Amniotic epithelial cell (primary cell): ENCODE data around the gene TMEM171.

Experiments used
- DNase-seq: peaks from one replicate; pipeline ENCODE4 v3.0.0-alpha.2; 2010; ENCODE audit warnings: low read depth

Gene TMEM171, protein sequence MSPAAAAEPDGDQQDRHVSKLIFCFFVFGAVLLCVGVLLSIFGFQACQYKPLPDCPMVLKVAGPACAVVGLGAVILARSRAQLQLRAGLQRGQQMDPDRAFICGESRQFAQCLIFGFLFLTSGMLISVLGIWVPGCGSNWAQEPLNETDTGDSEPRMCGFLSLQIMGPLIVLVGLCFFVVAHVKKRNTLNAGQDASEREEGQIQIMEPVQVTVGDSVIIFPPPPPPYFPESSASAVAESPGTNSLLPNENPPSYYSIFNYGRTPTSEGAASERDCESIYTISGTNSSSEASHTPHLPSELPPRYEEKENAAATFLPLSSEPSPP

DNA sequence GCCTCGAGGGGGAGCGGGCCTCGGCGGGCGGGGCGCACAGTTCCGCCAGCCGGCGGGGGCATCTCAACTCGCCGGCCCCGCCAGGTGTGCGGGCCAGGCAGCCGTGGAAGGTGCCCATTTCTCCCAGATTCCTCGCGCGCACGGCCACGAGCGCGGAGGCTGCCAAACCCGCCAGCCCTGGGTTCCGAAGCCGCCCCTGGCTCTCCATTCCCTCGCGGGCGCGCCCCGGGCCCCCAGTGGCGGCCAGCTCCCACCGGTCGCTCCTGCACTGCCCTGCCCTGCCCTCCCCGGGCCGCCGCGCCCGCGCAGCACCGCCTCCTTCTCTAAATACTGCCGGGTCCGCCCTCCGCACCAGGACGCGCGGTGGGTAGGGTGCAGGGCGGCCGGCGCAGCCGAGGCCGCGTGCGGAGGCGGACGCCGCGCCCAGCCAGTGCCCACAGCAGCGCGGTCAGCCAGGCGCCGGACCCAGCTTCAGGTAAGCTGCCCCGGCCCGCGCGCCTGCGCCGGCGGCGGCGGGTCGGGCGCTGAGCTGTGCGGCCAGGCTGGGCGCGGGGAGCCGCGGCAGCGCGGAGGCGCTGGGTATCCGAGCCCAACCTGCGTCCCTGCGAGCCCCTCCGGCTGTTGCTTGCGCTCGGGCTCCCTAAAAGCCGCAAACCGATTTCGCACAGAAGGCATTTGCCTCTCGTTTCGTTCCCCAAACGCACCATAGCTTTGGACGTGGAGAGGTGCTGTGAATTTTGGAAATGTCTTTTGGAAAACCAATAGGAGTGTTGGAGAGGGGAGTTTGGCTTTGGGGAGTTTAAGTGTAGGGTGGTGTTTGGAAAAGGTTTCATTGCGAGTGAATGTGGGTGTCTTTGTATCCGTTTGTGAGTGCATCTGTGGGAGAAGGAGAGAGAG is at the start of gene TMEM171:
TSS of gene TMEM171 (plus strand) at position 354 of the 897 bp plus-strand sequence. CDS start 2,799 bp downstream, outside the sequence.
- DNase-seq: peak; percentile 9

DNA sequence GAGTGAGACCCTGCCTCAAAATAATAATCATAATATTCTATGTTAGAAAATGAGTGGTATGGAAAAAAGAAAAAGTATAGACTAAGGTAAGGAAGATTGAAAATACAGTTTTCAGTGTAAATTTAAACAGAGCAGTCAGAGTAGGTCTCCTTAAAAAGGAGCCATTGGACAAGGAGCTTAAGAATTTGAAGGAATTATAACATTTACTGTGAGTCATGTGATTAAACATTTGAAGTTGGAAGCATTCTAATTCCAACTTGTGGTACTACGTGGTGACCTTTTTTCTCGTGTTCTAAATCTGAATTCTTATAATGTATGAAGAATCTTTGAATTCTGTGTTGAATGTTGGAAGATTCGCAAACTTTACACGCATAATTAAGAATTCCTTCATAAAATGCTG is 39.3 kb upstream of the TMEM171 start:
- DNase-seq: no peak

DNA sequence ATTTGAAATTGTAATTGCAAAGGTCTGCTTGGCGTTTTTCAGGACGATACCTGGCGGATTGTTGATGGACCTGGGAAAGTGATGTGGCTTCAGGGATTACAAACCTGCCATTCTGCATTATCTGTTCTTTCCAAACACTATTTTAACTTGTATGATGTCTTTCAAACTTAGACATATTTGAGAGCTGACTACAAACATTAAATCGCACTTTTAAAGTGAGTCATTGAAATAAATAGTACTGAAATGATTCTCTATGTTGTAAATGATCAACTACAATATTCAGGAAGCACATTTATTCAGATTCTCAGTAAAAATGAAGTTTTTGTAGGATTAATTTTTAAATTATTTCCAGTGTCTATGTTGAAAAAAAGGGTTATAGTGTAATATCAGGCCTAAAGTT is 32.3 kb upstream of the TMEM171 start:
- DNase-seq: no peak

DNA sequence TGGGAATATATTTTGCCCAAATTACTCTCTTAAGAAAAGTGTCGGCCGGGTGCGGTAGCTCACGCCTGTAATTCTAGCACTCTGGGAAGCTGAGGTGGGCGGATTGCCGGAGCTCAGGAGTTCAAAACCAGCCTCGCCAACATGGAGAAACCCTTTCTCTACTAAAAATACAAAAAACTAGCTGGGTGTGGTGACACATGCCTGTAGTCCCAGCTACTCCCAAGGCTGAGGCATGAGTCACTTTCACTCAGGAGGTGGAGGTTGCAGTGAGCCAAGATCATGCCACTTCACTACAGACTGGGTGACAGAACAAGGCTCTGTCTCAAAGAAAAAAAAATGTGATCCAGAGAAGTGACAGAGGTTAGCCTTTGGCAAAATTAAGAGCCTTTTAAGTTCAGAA is 26.4 kb upstream of the TMEM171 start:
- peak; percentile 29 for DNase-seq

DNA sequence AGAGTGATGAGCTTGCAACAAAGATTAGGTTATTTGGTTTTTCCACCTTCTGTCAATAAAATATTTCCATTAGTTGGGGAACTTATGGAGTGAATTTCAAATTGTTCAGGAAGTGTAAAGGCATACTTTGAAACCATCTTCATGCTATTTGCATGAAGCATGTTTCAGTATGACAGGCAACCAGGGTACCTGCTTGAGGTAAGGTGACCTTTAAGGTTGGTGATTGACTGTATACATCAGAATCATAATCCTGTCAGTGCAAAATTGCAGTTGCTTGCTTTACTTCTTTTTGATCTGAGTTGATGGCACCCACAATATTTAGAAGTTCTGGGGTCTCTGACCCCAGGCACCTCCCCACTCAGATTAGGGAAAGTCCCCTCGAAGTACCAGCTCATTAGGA is 26.0 kb upstream of the TMEM171 start:
- no peak for DNase-seq

DNA sequence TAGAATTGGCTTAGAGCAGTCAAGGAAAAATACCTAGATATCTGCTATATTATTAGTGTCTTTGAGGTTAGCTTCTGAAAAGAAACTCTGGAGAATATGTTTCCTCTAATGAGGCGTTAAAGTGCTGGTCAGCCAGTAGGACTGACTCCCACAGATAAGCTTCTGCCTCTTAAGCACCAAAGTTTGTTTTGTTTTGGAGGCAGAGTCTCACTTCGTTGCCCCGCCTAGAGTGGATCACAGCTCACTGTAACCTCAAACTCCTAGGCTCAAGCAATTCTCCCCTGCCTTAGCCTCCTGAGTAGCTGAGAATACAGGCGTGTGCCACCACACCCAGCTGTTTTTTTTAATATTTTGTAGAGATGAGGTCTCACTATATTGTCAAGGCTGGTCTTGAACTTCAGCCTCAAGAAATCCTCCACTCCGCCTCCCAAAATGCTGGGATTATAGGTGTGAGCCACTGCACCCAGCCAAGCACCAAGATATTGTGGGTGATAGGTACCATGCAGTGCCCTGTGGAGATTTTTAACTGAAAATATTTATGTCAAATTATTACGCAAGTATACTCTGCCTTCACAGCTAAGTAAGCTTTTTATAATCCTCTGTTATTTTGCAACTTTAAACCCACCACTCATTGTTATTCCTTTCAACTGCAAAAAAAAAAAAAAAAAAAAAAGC is 24.7 kb upstream of the TMEM171 start:
- peak; percentile 9 for DNase-seq

DNA sequence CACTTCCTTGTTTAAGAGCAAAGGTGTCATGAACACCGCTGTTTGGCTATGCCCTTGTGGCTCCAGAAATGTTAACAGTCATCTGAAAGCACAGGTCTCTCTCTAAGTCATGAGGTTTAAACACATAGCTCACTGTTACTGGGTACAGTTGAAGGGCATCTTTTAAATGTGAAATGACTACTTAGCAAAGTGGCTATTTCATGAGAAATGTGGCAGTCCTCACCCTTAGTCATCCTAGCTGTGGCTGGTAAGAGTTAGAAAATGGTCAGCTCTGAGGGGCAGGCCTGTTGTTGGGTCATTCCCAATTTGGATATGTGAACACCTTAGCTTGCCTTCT is 24.2 kb upstream of the TMEM171 start:
- DNase-seq: no peak

DNA sequence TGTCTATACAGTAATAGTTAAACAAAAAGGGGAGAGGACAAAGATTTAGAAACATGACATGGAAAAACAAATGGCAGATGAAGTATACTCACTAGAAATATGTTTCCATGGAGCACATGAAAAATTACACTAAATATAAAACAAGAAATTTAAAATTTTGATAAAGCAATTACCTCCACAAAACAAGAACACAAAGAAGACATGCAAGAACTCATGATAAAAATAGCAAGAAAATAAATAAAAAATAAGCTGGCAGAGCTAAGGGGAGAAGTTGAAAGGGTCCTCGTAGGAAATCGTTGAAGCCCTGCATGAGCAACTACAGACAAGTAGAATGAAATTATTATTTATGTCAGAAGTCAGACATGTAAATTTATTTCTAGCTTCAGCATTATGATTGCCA is 22.6 kb upstream of the TMEM171 start:
- DNase-seq: no peak

DNA sequence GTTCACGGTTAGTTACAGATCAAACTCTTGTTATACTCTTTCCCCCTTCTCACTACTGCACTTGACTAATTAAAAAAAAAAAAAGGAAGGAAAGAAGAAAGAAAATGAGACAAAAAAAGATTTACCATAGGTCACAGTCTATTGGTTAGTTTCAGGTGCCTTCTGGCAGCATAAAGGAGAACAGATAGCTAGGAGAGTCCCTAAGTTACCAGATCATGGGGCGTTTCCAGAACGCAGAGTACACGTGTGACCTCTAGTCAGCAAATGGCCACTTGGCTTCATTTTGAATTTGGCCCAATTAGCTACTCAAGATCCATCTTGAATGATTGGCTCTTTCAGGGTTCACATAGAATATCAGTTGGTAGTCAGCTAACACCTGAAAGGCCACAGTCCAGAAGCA is 20.3 kb upstream of the TMEM171 start:
- DNase-seq: no peak

DNA sequence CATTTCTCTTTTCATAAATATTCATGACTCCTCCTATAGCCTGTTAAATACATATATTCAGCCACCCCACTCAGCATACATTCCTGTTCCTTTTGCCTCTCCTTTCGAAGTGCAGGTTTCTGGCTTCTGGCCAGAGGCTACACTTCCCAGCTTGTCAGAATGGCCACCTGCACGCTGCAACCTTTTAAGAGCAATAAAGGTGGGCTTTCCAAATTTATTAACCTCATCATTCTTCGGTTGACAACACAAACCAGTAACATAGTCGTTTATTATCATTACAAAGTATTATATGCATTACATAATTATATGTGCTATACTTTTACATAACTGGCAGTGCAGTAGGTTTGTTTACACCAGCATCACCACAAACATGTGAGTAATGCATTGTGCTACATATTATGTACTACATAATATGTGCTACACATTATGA is 16.5 kb upstream of the TMEM171 start:
- no peak for DNase-seq

DNA sequence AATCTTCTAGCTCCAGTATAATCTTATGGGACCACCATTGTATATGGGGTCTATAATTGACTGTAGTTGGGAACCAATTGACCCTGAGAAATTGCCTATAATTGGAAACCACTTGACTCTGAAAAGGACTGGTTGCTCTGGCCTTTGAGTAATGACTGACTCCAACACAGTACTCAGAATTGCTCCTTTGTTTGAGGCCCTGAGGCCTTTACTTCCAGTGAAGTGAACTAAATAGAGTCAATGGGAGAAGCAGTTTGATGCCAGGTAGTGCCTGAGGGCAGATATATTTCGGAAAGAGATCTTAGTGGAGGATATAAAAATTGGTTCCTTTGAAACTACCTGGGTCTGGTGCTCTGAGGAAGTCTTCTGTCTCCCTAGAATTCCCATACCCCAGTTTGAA is 16.0 kb upstream of the TMEM171 start:
- no peak for DNase-seq

DNA sequence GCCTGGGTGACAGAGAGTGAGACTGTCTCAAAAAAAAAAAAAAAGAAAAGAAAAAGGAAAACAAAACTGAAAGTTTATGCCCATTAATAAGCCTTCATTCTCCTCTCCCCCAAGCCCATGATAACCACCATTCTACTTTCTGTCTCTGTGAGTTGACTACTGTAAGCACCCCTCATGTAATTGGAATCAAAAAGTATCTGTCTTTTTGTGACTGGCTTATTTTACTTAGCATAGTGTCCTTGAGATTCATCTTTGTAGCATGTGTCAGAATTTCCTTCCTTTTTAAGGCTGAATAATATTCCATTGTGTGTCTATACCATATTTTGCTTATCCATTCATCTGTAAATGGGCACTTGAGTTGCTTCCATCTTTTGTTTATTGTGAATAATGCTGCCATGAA is 14.0 kb upstream of the TMEM171 start:
- no peak for DNase-seq

DNA sequence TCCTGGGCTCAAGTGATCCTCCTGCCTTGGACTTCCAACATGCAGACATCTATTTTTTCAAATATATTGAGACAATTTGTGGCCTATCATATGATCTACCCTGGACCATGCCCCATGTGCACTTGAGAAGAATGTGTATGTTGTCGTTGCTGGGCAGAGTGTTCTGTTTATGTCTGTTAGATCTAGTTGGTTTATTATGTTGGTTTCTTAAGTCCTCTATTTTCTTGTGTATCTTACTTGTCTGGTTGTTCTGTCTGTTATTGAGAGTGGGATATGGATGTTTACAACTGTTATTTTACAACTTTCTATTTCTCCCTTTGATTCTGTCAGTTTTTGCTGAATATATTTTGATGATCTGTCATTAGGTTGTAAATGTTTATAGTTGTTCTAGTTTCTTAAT is 10.2 kb upstream of the TMEM171 start:
- DNase-seq: no peak

DNA sequence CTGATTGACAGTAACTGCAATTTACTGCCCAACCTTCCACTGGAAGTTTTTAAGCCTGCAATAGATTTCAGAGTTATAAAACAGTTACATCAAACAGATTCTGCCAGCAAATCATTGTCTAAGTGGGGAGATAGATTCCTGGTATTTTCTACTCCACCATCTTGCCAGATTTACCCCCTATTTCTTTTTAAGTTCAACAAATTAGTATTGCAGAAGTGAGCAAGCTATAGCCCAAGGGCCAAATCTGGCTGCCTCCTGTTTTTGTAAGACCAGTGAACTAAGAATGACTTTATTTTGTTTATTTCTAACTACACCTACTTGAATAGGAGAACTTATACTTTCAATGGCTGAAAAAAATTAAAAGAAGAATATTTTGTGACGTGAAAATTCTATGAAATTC is 8.8 kb upstream of the TMEM171 start:
- no peak for DNase-seq

DNA sequence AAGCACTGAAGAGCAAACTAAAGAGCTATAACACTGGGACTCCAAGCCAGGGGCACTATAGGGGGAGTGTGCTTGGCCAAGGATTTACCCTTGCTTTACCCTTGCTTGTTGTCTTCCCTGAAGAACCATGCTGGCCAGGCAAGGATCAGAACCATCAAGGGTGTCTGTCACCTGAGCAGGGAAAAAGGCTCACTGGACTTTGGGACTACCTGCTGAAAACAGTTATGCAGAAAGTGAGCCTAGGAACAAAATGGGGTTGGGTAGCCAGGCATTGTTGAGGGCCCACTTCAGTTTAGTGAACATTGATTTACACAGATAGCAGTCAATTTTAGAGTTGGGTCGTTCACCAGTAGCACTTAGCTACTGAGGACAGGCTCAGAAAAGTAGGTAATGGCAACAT is 8.0 kb upstream of the TMEM171 start:
- DNase-seq: no peak

DNA sequence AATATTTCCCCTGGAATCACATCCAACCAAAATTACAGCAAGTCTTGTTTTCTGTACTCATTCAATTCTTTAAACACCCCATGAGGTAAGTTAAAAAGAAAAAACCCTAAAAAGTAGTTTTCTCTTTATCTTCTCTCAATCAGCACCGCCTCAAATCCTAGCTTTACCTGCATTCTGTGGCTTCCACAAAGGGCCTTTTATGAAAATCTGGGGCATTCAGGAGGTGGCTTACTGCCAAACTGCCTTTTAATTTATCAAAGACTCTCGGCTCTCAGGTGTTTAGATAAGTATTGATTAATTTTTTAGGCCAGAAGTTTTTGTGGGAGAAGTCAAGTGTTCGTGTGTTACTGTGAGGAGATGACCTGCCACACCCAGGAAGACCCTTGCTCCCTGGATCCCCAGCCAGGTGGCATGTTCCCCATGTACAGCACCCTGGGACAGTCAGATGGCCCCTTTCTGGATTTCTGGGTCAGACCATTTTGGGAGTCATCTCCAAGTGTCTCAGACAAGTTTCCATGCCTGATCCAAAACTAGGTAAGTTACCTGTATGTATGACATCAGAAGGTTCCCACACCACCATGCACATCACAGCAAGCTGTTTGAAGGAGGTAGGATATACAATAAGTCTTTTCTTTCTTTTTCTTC is 6.2 kb upstream of the TMEM171 start:
- no peak for DNase-seq

DNA sequence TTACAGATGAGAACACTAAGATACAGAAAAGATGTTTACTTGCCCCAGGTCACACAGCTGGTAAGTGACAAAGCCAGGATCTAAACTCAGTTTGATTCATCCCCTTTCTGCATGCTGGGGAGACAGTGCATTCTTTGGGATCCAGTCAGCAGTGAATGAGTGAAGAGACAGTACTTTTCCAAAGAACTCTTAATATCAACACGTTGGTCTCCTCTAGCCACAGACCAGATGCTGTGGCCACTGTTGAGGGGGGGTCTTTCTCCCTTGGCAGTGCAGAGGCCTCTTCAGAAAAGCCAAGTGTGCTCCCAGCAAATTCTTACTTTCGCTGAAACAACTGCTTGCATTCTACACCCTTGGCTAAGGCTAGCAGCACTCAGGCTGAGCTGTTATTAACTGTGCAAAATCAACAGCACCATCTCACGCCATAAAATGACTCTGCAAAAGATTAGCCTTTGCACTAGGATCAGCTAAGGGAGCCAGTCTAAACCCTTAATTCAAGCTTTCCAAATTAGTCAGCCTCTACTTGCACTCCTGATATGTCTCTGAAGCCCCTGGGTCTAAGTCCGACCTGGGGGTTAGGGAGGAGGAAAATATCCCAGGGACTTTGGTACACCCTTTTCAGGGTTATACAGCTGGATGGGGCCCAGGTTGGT is 4.8 kb upstream of the TMEM171 start:
- peak; percentile 72 for DNase-seq

DNA sequence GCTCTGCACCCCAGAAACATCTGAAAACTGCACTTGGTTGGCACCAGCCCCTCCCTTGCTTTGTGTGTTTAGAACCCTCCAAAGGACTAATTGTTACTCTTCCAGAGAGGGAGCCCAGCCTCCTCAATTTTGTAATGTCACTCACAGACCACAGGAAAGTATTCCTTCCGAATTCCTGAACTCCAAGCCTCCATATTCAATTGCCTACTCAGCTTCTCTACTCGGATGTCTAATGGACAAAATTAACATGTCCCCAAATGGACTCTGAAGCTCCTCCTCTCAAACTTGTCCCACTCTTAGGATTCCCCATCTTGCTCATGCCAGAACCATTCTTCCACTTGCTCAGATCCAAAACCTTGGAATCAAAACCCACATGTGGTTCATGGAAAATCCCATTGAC is 3.9 kb upstream of the TMEM171 start:
- DNase-seq: no peak

DNA sequence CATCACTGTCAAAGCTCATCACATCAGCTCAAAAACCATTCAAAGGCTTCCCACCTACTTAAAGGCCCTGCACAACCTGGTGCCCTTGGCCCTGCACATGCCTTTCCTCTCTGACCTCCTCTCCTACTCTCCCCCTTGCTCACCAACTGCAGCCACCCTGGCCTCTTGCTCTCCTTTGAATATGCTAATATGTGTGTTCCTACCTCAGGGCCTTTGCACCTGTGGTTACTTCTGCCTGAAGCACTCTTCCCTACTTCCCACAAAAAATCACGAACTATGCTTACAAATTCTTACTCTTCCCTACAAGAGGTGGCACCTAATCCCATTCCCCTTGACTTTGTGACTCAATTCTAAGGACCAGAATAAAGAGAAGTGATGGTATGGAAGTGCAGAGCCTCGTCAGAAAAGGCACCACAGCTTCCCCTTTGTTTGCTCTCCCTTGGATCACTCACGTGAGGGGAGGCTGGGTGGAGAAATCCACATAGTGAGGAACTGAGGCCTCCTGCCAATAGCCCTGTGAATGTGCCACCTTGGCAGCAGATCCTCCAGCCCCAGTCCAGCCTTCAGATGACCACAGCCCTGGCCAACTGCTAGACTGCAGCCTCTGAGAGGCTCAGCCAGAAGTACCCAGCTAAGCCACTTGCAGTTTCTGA is 3.2 kb upstream of the TMEM171 start:
- no peak for DNase-seq

DNA sequence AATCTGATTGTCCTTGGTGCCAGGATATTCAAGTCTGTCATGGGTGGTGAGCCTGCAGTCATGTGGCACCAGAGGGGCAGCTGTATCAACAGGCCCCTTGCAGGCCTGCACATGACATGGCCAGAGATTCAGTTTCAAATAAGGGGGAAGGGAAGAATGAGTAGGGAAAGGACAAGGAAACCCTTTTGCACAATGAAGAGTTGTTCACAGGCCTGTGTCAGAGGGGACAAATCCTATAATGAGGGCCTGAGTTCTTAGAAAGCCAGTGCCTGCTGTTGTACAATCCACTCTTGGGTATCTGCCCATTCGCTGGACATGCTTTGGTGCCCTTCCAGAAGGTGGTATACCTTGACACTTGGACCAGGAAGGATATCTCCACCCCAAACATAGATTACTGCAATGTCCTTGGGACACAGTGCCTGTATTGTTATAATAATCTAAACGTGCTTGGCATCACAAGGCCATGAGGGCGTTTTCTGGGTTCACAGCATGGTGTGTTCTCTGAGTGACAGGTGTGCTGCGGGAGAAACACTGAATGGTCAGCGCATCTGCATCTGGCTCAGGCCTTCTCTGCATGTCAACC is 1.9 kb upstream of the TMEM171 start:
- DNase-seq: no peak
